ENCODE results near the gene GOT1.

DNA sequence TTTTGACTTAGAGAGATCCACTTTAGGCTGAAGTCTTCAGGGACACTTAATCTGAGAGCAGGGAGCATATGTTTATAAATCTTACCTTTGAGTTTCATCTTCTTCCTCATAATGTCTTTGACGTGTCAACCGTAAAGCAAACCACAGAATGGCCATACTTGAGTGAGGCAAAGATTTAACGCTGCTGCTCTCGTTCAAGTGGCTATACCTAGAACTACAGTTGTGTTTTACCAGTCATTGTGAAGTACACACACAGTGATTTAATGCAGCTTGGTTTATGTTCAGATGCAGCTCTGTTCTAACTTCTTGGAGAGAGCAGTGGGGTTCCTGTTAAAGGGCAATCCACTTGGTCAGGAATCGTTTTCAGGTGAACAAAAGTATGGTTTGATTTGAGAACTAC lies 39.9 kb upstream of the GOT1 start:
- TF ChIP-seq, protein P1, sequence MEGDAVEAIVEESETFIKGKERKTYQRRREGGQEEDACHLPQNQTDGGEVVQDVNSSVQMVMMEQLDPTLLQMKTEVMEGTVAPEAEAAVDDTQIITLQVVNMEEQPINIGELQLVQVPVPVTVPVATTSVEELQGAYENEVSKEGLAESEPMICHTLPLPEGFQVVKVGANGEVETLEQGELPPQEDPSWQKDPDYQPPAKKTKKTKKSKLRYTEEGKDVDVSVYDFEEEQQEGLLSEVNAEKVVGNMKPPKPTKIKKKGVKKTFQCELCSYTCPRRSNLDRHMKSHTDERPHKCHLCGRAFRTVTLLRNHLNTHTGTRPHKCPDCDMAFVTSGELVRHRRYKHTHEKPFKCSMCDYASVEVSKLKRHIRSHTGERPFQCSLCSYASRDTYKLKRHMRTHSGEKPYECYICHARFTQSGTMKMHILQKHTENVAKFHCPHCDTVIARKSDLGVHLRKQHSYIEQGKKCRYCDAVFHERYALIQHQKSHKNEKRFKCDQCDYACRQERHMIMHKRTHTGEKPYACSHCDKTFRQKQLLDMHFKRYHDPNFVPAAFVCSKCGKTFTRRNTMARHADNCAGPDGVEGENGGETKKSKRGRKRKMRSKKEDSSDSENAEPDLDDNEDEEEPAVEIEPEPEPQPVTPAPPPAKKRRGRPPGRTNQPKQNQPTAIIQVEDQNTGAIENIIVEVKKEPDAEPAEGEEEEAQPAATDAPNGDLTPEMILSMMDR (IDR thresholded peaks at IDR 0.05), result no peak
- TF ChIP-seq POLR2A (IDR thresholded peaks at IDR 0.05), result no peak
